Astrocyte (in vitro differentiated cells and primary cell): ENCODE data around the gene PCDHB2.

ENCODE experiments used
- EZH2 ChIP-seq: IDR thresholded peaks from 2 replicates; pipeline ENCODE4 v1.6.1; 2012; ENCODE audit warnings: mild to moderate bottlenecking, low read length, inconsistent platforms; ENCODE audit not compliant: insufficient read depth
- TF ChIP-seq, protein P1 (sequence below): IDR thresholded peaks from 2 replicates; pipeline ENCODE4 v1.5.1; 2011; ENCODE audit warnings: low read depth, mild to moderate bottlenecking, inconsistent platforms, low read length, moderate library complexity; ENCODE audit not compliant: insufficient read depth

DNA sequence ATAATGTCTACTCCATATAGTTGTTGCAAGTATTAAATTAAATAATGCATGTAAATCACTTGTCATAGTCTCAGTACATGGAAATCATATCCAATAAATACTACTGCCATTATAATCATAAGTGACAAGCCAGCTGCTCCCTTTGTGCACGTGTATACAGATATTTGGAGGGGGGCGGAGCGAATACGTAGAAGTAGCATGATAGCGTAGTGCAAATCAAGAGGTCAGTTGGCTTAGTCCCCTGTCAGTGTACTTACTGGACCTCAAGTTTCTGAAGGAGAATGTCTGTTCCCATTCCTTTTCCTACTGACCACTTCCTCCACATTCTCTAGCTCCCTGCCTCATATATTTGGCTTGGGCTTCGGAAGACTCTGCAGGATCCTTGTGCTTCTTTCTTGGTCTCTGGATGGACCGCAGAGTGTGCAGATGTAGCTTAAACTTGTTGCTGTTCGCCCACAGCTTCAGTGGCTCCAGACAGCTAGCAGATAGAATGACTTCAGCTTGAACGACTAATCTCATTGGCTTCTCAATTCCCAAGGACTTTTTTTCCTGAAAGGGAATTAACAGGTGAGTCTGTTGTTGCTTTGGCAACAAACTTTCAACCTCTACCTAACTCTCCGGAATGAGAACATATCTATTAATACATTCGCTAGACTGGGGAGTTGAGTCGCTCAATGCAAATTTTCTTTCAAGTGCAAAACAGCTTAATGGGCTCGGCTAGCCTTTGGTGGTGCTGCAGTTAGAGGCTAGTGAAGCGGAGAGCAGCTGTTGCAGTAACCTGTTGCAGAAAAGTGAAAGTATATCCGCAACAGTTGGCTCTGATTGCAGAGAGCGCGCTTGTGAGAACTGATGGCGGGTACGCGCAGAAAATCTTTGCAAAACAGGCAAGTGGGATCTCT is 43.5 kb upstream of the PCDHB2 start, which contains the start of gene PCDHB1:
- TF ChIP-seq, protein P1, sequence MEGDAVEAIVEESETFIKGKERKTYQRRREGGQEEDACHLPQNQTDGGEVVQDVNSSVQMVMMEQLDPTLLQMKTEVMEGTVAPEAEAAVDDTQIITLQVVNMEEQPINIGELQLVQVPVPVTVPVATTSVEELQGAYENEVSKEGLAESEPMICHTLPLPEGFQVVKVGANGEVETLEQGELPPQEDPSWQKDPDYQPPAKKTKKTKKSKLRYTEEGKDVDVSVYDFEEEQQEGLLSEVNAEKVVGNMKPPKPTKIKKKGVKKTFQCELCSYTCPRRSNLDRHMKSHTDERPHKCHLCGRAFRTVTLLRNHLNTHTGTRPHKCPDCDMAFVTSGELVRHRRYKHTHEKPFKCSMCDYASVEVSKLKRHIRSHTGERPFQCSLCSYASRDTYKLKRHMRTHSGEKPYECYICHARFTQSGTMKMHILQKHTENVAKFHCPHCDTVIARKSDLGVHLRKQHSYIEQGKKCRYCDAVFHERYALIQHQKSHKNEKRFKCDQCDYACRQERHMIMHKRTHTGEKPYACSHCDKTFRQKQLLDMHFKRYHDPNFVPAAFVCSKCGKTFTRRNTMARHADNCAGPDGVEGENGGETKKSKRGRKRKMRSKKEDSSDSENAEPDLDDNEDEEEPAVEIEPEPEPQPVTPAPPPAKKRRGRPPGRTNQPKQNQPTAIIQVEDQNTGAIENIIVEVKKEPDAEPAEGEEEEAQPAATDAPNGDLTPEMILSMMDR, result no peak
- TF ChIP-seq EZH2, result no peak
